Middle frontal gyrus (tissue), 1 donor: ENCODE results near the gene SLC6A11.

Experiments used
- DNase-seq: peaks from one replicate; pipeline ENCODE4 v3.0.0-alpha.2; 2015; ENCODE audit warnings: low spot score; ENCODE audit errors: extremely low spot score

The SLC6A11 gene

GRCh38 chr3:10887015-10887414, 71.0 kb downstream of the SLC6A11 start:
- DNase-seq: no peak

- no peak for DNase-seq
Measured at GRCh38 chr3:10888518-10889090, 72.6 kb downstream of the SLC6A11 start.

DNA sequence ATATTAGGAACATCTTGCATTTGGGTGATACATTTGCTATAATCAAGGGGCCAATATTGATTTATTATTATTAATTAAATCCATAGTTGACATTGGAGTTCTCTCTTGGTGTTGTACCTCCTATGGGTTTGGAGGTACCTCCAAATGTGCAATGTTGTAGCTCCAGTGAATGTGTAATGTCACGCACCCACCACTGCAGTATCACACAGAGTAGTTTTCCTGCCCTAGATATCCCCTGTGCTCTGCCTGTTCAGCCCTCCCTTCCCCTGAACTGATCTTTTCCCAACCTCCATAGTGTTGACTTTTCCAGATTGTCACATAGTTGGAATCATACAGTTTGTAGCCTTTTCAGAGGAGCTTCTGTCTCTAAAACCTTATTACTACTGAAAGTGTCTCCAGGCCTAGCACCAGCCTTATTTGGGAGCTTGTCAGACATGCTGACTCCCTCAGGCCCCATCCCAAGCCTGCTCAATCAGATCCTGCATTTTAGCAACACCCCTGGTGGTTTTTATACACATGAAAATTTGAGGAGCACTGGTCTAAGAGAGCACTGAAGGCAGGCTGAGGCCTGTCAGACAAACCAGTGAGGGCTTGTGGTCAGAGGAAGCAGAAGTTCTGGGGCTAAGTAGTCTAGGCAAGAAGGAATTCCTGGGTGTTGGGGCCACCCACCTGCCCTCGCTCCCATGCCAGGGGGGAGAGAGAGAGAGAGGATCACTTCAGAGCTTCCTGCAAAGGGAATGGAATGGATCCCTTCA, 73.4 kb downstream of the SLC6A11 start:
- no peak for DNase-seq

DNA sequence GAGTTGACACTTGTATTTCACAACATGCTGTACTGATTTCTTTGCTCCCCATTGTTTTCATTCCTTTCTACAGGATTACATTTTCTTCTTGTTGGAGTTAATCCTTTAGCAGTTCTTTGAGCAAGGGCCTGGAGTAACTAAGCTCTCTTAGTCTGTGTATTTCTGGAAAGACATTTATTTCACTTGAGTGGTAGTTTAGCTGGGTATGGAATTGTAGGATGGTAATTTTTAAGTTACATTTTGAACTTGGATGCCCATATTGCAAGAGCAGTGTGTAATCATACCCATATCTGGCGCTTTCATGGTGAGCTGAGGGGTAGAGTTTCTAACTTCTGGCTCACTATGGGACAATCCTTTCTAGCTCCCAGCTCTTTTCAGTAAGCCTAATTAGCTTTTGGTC, 74.6 kb downstream of the SLC6A11 start:
- DNase-seq: no peak

DNA sequence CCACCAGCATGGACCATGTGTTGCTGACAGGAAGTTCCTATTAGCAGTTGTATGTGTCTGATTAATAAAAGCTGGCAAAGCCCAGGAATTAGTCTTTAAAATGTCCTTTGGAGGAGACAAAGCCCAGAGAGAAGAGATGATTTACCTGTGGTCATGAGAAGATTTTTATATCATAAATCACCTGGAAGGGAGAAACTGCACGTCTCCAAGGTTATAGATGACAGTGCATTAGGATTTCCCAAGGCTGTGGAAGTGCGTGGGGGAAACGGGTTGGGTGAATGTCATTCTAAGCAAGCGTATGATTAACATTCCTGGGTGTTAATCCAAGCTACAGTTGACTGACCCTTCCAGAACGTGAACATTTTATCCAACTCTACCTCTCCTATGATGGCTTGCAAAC, 76.6 kb downstream of the SLC6A11 start:
- no peak for DNase-seq

DNA sequence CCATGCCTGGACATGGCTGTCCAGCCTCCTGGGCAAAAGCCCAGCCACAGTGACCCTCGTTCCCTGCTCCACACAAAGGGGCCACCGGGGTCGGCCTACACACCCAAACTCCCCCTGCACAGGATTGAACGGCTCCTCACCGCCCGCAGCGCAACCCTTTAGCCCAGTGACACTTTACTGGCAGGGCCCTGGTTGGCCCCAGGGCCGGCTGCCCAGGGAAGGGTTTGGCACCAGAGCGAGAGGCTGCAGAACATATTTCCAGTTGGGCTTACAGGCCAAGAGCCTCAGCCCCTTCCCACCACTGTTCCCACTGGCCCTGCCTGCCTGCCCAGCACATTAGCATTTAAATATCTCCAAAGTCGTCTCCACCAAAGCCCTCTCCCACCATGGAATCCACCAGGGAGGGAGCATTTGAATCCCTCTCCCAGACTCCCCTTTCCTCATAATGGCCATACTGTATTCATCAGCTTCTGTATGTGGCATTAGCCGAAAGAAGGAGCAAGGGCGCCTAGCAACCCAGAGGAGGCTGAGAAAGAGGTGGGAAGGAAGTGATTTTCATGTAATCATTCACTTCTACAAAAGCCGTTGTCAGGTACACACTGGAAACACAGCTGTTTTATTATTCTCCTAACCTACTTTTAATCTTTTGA, 85.4 kb downstream of the SLC6A11 start:
- no peak for DNase-seq

GRCh38 chr3:10907262-10907661, 91.2 kb downstream of the SLC6A11 start:
- DNase-seq: no peak

GRCh38 chr3:10910367-10910766, 94.3 kb downstream of the SLC6A11 start:
- no peak for DNase-seq

DNA sequence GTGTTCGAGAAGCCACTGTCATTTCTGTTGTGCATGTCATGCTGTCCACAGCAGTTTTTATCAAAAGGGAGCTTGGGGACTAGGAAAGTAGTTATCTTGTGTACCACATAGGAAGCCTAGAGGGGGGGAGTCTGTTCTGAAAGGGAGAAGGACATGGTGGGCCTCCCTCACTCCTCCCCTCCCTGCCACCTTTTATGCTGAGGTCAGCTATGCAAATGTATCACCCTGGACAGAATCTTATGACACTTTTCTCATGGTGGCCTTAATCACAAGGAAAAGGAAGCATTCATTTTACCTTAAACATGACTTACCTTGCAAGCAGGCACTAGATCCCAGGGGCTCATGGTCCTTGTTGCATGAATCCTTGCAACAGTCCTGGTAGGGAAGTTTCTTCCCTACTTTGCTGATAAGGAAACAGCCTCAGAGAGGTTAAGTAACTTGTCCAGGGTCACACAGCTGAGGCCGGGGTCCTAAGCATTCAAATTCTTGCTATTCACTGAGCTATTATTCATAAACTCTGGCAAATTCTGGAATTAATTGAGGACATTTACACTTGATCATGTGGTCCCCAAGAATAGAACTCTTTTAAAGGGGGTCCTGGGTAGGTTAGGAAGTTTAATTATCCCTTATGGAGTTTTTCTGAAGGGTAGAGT, 95.4 kb downstream of the SLC6A11 start:
- DNase-seq: no peak

- DNase-seq: no peak
Measured at GRCh38 chr3:10912786-10913185, 96.8 kb downstream of the SLC6A11 start.

- DNase-seq: no peak
Measured at GRCh38 chr3:10915376-10915775, 99.3 kb downstream of the SLC6A11 start.

DNA sequence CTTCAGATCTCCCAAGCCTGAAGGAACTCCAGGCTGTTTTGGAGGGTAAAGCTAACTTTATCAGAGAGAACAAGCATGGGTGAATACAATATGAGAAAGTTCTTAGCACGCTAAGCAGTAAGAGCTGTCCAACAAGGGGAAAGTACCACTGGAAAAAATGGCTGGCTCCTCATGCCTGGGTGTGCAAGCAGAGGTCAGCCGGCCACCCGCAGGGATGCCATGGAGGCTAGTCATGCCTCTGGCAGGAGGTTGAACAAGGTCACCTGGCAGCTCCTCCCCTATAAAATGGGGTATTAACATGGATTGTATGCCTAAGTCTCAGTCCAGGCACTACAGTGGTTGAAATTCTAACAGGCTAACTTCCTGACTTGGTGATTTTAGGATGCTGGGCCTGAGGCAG, 101.1 kb downstream of the SLC6A11 start:
- no peak for DNase-seq

- DNase-seq: no peak
Measured at GRCh38 chr3:10918011-10918410, 102.0 kb downstream of the SLC6A11 start.

DNA sequence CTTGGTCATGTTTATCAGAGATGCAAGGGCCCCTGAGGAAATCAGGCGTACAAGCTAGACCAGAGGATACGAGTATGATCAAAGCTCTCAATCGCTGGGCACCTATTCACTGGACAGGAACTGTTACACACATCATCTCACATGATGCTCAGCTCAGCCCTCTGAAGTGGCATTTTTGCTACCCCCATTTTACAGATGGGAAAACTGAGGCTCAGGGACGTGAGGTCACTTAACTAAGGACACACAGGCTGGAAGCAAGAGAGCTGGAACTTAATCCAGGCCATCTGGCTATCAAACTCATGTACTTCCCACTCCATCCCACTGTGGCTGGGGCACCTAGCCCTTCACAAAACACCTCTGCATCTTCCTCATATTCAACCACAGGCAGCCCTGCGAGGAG, 103.6 kb downstream of the SLC6A11 start:
- no peak for DNase-seq

DNA sequence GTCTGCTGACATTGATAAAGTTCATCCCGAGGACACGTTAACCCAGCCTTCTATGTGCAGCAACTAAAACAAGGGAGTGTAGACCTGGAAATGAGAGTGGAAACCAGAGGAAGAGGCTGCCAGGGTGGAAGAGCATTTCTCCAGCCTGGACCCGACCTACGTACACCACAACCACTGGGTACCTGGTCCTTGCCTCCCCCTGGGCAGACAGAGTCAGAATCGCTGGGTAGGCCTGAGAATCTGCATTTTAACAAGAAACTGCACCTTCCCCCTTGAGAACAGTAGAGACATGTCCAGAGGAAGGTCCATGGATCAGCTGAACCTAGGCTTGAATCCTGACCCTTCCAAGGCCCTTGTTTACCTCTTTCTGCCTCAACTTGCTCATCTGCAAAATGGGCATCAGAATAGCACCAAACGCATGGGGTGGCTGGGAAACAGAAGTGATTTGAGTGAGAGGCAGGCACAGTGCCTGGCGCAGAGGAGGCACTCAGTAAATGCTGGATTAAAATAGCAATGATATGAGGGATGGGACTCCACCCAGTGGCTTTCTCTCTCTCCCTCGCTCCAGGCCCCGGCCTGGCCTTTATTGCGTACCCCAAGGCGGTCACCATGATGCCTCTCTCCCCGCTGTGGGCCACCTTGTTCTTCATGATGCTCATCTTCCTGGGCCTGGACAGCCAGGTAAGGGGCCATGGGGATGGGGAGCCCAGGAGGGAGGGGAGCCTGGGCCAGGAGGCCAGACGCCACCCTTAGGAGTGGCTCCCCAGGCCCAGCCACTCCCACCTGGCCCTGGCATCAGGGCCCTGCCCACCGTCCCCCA, 109.6 kb downstream of the SLC6A11 start:
- no peak for DNase-seq

GRCh38 chr3:10926256-10926810, 110.3 kb downstream of the SLC6A11 start:
- DNase-seq: no peak

GRCh38 chr3:10926811-10927521, 110.9 kb downstream of the SLC6A11 start:
- no peak for DNase-seq

DNA sequence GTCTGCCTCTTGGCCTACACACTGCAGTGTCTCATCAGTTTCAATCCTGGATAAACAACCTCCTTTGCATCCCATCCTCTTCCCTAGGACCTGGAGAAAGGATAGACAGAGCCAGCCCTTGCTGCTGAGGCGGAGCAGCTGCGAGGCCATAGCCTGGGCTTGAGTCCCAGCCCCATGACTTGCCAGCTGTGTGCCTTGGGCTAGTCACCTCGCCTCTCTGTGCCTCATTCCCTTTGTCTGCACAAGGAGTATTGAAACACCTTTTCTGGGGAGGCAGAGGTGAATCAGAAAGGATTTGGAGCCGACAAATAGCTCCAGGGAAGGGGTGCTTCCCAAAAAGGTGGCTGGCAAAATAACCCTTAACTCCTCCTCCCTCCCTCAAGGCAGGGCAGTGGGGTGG, 111.5 kb downstream of the SLC6A11 start:
- DNase-seq: no peak

- no peak for DNase-seq
Measured at GRCh38 chr3:10928407-10928960, 112.5 kb downstream of the SLC6A11 start.

DNA sequence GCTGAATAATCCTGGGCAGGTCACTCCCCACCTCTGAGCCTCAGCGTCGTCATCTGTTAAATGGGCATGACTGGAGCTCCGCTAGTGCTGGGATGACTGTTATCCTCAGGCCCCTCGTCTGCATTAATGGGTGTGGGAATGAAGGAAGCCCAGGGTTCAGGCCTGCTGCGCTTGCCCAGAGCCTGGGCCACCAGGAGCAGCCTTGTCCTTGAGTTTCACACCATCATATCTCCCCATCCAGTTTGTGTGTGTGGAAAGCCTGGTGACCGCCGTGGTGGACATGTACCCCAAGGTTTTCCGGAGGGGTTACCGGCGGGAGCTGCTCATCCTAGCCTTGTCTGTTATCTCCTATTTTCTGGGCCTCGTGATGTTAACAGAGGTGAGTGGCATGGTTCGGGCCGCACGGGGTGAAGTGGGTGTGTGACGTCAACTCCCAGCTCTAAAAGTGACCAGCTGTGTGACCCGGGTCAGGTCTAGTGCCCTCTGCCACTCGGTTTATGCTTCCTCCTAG, 113.0 kb downstream of the SLC6A11 start:
- DNase-seq: no peak
